Naive B cell (primary cell): ENCODE data around the gene DMKN. TPM values are rescaled to one million over a fixed set of nuclear protein-coding genes. Genes with fewer than 3 reads are reported as not detected.

Experiments
- ATAC-seq, 2 donors: fragments of 150-1000 bp; cut with Tn5 transposase; 2 replicates each; pipeline ENCODE4 v1.10.0; 2021; ENCODE audit warnings: low read depth in 2 of 2, mild to moderate bottlenecking in 2 of 2, moderate library complexity in 2 of 2
- DNase-seq: peaks from one replicate; pipeline ENCODE4 v3.0.0; 2022
- H3K27ac Mint-ChIP-seq, 6 donors: one replicate each; pipeline ENCODE4 v1.8.0; 2020 to 2022; ENCODE audit warnings: mild to moderate bottlenecking in 6 of 6, mixed read lengths in 6 of 6, moderate library complexity in 5 of 6, inconsistent platforms in 2 of 6
- H3K27me3 Mint-ChIP-seq, 3 donors: one replicate each; pipeline ENCODE4 v1.8.0; 2021 to 2022; ENCODE audit warnings: mixed read lengths in 3 of 3, mild to moderate bottlenecking in 1 of 3
- H3K36me3 Mint-ChIP-seq, 2 donors: one replicate each; pipeline ENCODE4 v1.8.0; 2020 to 2022; ENCODE audit warnings: mixed read lengths in 2 of 2, inconsistent platforms in 1 of 2, mild to moderate bottlenecking in 1 of 2
- H3K4me1 Mint-ChIP-seq, 3 donors: one replicate each; pipeline ENCODE4 v1.8.0; 2020 to 2022; ENCODE audit warnings: mixed read lengths in 3 of 3, inconsistent platforms in 1 of 3, mild to moderate bottlenecking in 1 of 3, moderate library complexity in 1 of 3
- H3K4me3 Mint-ChIP-seq, 8 donors: one replicate each; pipeline ENCODE4 v1.8.0; 2020 to 2022; ENCODE audit warnings: mild to moderate bottlenecking in 8 of 8, mixed read lengths in 8 of 8, moderate library complexity in 8 of 8, inconsistent platforms in 2 of 8
- H3K9me3 Mint-ChIP-seq, 7 donors: one replicate each; pipeline ENCODE4 v1.8.0; 2020 to 2022; ENCODE audit warnings: mixed read lengths in 7 of 7, mild to moderate bottlenecking in 5 of 7, inconsistent platforms in 2 of 7, moderate library complexity in 1 of 7
- polyA plus RNA-seq, 6 donors: library from polyadenylated mRNA; unstranded; fragments of 300-500 nt; fragmentation: Illumina TruSeq; gene quantifications; one replicate each; pipeline ENCODE4 v1.2.3, GENCODE V29; 2021; ENCODE audit warnings: low read depth in 6 of 6

DMKN gene
- polyA plus RNA-seq, 6 donors from 2014 or later: 2.6 to 3.1 TPM; not detected in 4

- ATAC-seq (no peak), DNase-seq (no peak)
- Mint-ChIP-seq H3K4me3 (no peak overlapping the region), H3K27me3 (peaks cover 27 to 70% (median 69%) of the 10 kb centered on the region in 3 donors), H3K4me1 (peaks cover 13 to 17% (median 15%) of the 10 kb centered on the region in 3 donors), H3K9me3 (no peaks in the 10 kb centered on the region), H3K27ac (peak overlapping the region in 1 of 6 donors; percentile 95), H3K36me3 (peaks cover 0 to 21% of the 10 kb centered on the region in 2 donors)
These were observed 16.1 kb upstream of the DMKN start for GRCh38 chr19:35529241-35530218.

- Mint-ChIP-seq H3K9me3 (no peaks in the 10 kb centered on the region), H3K4me1 (peaks cover 6 to 8% (median 8%) of the 10 kb centered on the region in 3 donors), H3K27me3 (peaks cover 27 to 77% (median 69%) of the 10 kb centered on the region in 3 donors), H3K4me3 (peak within 1 kb of the TSS in 1 of 8 donors; percentile 47), H3K36me3 (peaks cover 0 to 21% of the 10 kb centered on the region in 2 donors), H3K27ac (peak within 1 kb of the TSS in 1 of 6 donors; percentile 87)
- ATAC-seq (no peak), DNase-seq (no peak)
These were observed 15.0 kb upstream of the DMKN start, which contains the start of gene SBSN for GRCh38 chr19:35528218-35529038. Gene SBSN, minus strand, starts transcription at chr19:35528311. Its CDS starts 30 bp downstream, at chr19:35528281.

- Mint-ChIP-seq H3K36me3 (peaks cover 0 to 21% of the 10 kb centered on the region in 2 donors), H3K27me3 (peaks cover 19 to 66% (median 53%) of the 10 kb centered on the region in 3 donors), H3K4me1 (peaks cover 0 to 4% (median 0%) of the 10 kb centered on the region in 3 donors), H3K9me3 (no peaks in the 10 kb centered on the region), H3K4me3 (peak overlapping the region in 1 of 8 donors; percentile 63), H3K27ac (no peak overlapping the region)
- DNase-seq: no peak
- ATAC-seq: no peak
These were observed 12.4 kb upstream of the DMKN start for GRCh38 chr19:35525873-35526272.

GRCh38 chr19:35524181-35524837 lies 10.9 kb upstream of the DMKN start:
- ATAC-seq: no peak
- no peak overlapping the region for H3K4me3 Mint-ChIP-seq
- H3K27me3 Mint-ChIP-seq: peaks cover 24 to 58% (median 50%) of the 10 kb centered on the region in 3 donors
- H3K36me3 Mint-ChIP-seq: peaks cover 0 to 21% of the 10 kb centered on the region in 2 donors
- no peaks in the 10 kb centered on the region for H3K9me3 Mint-ChIP-seq
- H3K4me1 Mint-ChIP-seq: peaks cover 0 to 4% (median 0%) of the 10 kb centered on the region in 3 donors
- peak overlapping the region in 1 of 6 donors; percentile 32 for H3K27ac Mint-ChIP-seq
- DNase-seq: no peak

- no peaks in the 10 kb centered on the region for H3K9me3 Mint-ChIP-seq
- H3K27ac Mint-ChIP-seq: peak overlapping the region in 1 of 6 donors; percentile 74
- H3K27me3 Mint-ChIP-seq: peaks cover 20 to 53% (median 39%) of the 10 kb centered on the region in 3 donors
- peaks cover 0 to 4% (median 0%) of the 10 kb centered on the region in 3 donors for H3K4me1 Mint-ChIP-seq
- DNase-seq: no peak
- peak overlapping the region in 1 of 8 donors; percentile 0 for H3K4me3 Mint-ChIP-seq
- peaks cover 0 to 10% of the 10 kb centered on the region in 2 donors for H3K36me3 Mint-ChIP-seq
- ATAC-seq: no peak
These were observed 9.4 kb upstream of the DMKN start for GRCh38 chr19:35522745-35523327.

GRCh38 chr19:35521124-35521743 lies 7.8 kb upstream of the DMKN start:
- Mint-ChIP-seq H3K4me3 (no peak overlapping the region), H3K27ac (no peak overlapping the region), H3K4me1 (peaks cover 0 to 4% (median 0%) of the 10 kb centered on the region in 3 donors), H3K9me3 (no peaks in the 10 kb centered on the region), H3K27me3 (peaks cover 24 to 46% (median 34%) of the 10 kb centered on the region in 3 donors), H3K36me3 (no peaks in the 10 kb centered on the region)
- DNase-seq (no peak), ATAC-seq (no peak)

GRCh38 chr19:35519291-35519690 lies 5.8 kb upstream of the DMKN start:
- no peak for DNase-seq
- Mint-ChIP-seq H3K9me3 (no peaks in the 10 kb centered on the region), H3K27ac (no peak overlapping the region)

GRCh38 chr19:35518313-35518712 lies 4.9 kb upstream of the DMKN start:
- H3K4me1 Mint-ChIP-seq: peaks cover 0 to 7% (median 0%) of the 10 kb centered on the region in 3 donors
- no peak for ATAC-seq
- H3K27ac Mint-ChIP-seq: no peak overlapping the region
- no peaks in the 10 kb centered on the region for H3K9me3 Mint-ChIP-seq
- H3K36me3 Mint-ChIP-seq: no peaks in the 10 kb centered on the region
- DNase-seq: no peak
- peaks cover 31 to 50% (median 43%) of the 10 kb centered on the region in 3 donors for H3K27me3 Mint-ChIP-seq
- H3K4me3 Mint-ChIP-seq: no peak overlapping the region

More at GRCh38 chr19:35519291-35519690, 5.8 kb upstream of the DMKN start:
- ATAC-seq: no peak
- Mint-ChIP-seq H3K27me3 (peaks cover 29 to 47% (median 40%) of the 10 kb centered on the region in 3 donors), H3K4me1 (peaks cover 0 to 7% (median 0%) of the 10 kb centered on the region in 3 donors), H3K36me3 (no peaks in the 10 kb centered on the region), H3K4me3 (no peak overlapping the region)

- H3K27me3 Mint-ChIP-seq: peaks cover 32 to 53% (median 51%) of the 10 kb centered on the region in 3 donors
- H3K36me3 Mint-ChIP-seq: no peaks in the 10 kb centered on the region
- no peak overlapping the region for H3K4me3 Mint-ChIP-seq
- peaks cover 0 to 4% (median 0%) of the 10 kb centered on the region in 3 donors for H3K4me1 Mint-ChIP-seq
- no peaks in the 10 kb centered on the region for H3K9me3 Mint-ChIP-seq
- no peak overlapping the region for H3K27ac Mint-ChIP-seq
- DNase-seq (no peak), ATAC-seq (no peak)
These were observed 3.9 kb upstream of the DMKN start for GRCh38 chr19:35517342-35517741.

- H3K4me1 Mint-ChIP-seq: peaks cover 0 to 4% (median 3%) of the 10 kb centered on the region in 3 donors
- H3K27me3 Mint-ChIP-seq: peaks cover 32 to 62% (median 60%) of the 10 kb centered on the region in 3 donors
- ATAC-seq (no peak), DNase-seq (no peak)
- H3K36me3 Mint-ChIP-seq: no peaks in the 10 kb centered on the region
- H3K4me3 Mint-ChIP-seq: no peak overlapping the region
- H3K27ac Mint-ChIP-seq: no peak overlapping the region
- no peaks in the 10 kb centered on the region for H3K9me3 Mint-ChIP-seq
These were observed 2.9 kb upstream of the DMKN start for GRCh38 chr19:35516310-35516709.

- Mint-ChIP-seq H3K4me3 (no peak overlapping the region), H3K27ac (no peak overlapping the region), H3K4me1 (peaks cover 12 to 16% (median 14%) of the 10 kb centered on the region in 3 donors), H3K27me3 (peaks cover 32 to 74% (median 70%) of the 10 kb centered on the region in 3 donors), H3K9me3 (no peaks in the 10 kb centered on the region), H3K36me3 (no peaks in the 10 kb centered on the region)
- ATAC-seq (no peak), DNase-seq (no peak)
These were observed 897 bp upstream of the DMKN start for GRCh38 chr19:35514282-35514809.
